Uterus (tissue), 2 donors: Measurements from ENCODE around the gene CD163.

Source experiments
- POLR2A ChIP-seq, 2 donors: fragments of 450-650 bp; IDR thresholded peaks; one replicate each; pipeline ENCODE4 v1.6.1; 2016; ENCODE audit warnings: antibody characterized with exemption in 2 of 2, mild to moderate bottlenecking in 1 of 2, moderate library complexity in 1 of 2
- TF ChIP-seq, protein P1 (sequence below), 4 experiments: fragments of 200-600 bp in 2 of 4; fragments of 450-650 bp in 2 of 4; sonication (generic) in 2 of 4; IDR thresholded peaks; one replicate each; pipeline ENCODE4 v1.5.1; 2016 to 2019; ENCODE audit warnings: antibody characterized with exemption in 4 of 4, mild to moderate bottlenecking in 2 of 4, moderate library complexity in 1 of 4

DNA sequence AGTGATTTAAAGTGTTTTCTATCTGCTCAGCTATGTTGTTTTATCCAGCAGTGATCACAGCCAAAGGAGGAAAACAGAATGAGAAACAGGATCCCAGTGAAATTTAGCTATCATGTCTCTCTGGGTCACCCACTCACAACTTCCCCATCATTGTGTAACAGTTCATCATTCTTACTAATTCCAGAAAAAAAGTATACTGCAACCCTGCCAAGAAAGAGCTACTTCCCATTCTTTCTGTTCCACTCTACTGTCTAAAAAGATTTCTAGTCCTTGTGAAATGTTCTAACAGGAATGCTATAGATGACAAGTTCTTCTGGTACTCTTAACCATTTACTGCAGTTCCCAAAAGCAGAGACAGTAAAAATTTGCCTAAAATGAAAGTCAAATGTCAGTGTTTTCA is 39.2 kb upstream of the CD163 start:
- TF ChIP-seq, protein P1, sequence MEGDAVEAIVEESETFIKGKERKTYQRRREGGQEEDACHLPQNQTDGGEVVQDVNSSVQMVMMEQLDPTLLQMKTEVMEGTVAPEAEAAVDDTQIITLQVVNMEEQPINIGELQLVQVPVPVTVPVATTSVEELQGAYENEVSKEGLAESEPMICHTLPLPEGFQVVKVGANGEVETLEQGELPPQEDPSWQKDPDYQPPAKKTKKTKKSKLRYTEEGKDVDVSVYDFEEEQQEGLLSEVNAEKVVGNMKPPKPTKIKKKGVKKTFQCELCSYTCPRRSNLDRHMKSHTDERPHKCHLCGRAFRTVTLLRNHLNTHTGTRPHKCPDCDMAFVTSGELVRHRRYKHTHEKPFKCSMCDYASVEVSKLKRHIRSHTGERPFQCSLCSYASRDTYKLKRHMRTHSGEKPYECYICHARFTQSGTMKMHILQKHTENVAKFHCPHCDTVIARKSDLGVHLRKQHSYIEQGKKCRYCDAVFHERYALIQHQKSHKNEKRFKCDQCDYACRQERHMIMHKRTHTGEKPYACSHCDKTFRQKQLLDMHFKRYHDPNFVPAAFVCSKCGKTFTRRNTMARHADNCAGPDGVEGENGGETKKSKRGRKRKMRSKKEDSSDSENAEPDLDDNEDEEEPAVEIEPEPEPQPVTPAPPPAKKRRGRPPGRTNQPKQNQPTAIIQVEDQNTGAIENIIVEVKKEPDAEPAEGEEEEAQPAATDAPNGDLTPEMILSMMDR (IDR thresholded peaks at IDR 0.05) = no peak
- no peak for TF ChIP-seq POLR2A (IDR thresholded peaks at IDR 0.05)
